HEK293T (cell line): ENCODE data around the gene LMTK2.

Source experiments
- CTCF ChIA-PET: fragments of 350-600 bp; formaldehyde crosslinking; extraction: SDS; loops from one replicate; lab custom pipeline; 2021; ENCODE audit warnings: antibody characterized with exemption, inconsistent platforms; lab: Yijun Ruan, JAX
- POLR2A ChIA-PET: fragments of 350-600 bp; formaldehyde crosslinking; extraction: SDS; loops from one replicate; lab custom pipeline; 2020; ENCODE audit warnings: antibody characterized with exemption, inconsistent platforms; lab: Yijun Ruan, JAX
- DNase-seq: peaks from one replicate; pipeline ENCODE4 v3.0.0; 2012; ENCODE audit warnings: mixed read lengths; ENCODE audit errors: extremely low spot score
- ARNT ChIP-seq: fragments of 450-650 bp; IDR thresholded peaks from 2 replicates; pipeline ENCODE4 v1.6.1; 2017; ENCODE audit warnings: mild to moderate bottlenecking
- BHLHE40 ChIP-seq: fragments of 450-650 bp; IDR thresholded peaks from 2 replicates; pipeline ENCODE4 v1.6.1; 2016; ENCODE audit warnings: mild to moderate bottlenecking, moderate library complexity, borderline replicate concordance
- CTBP1 ChIP-seq: fragments of 450-650 bp; IDR thresholded peaks from 2 replicates; pipeline ENCODE4 v1.6.1; 2016; ENCODE audit warnings: borderline replicate concordance
- ELF4 ChIP-seq: fragments of 450-650 bp; IDR thresholded peaks from 2 replicates; pipeline ENCODE4 v1.6.1; 2017; ENCODE audit warnings: antibody characterized with exemption
- FOXA1 ChIP-seq: fragments of 450-650 bp; IDR thresholded peaks from 2 replicates; pipeline ENCODE4 v1.6.1; 2016; ENCODE audit warnings: mild to moderate bottlenecking
- FOXK2 ChIP-seq: fragments of 450-650 bp; IDR thresholded peaks from 2 replicates; pipeline ENCODE4 v1.6.1; 2016; ENCODE audit warnings: mild to moderate bottlenecking
- FOXM1 ChIP-seq: fragments of 450-650 bp; IDR thresholded peaks from 2 replicates; pipeline ENCODE4 v1.6.1; 2017; ENCODE audit warnings: mild to moderate bottlenecking, borderline replicate concordance
- HDGF ChIP-seq: fragments of 450-650 bp; IDR thresholded peaks from 2 replicates; pipeline ENCODE4 v1.6.1; 2017; ENCODE audit warnings: antibody characterized with exemption, borderline replicate concordance
- L3MBTL2 ChIP-seq: fragments of 450-650 bp; conservative IDR thresholded peaks from 2 replicates; pipeline ENCODE4 v1.6.1; 2016; ENCODE audit warnings: mild to moderate bottlenecking
- LEF1 ChIP-seq: fragments of 450-650 bp; IDR thresholded peaks from 2 replicates; pipeline ENCODE4 v1.6.1; 2017; ENCODE audit warnings: mild to moderate bottlenecking, borderline replicate concordance
- NFRKB ChIP-seq: fragments of 450-650 bp; IDR thresholded peaks from 2 replicates; pipeline ENCODE4 v1.6.1; 2016; ENCODE audit warnings: mild to moderate bottlenecking, moderate library complexity
- SP1 ChIP-seq: fragments of 450-650 bp; IDR thresholded peaks from 2 replicates; pipeline ENCODE4 v1.6.1; 2017
- SUZ12 ChIP-seq: fragments of 450-650 bp; IDR thresholded peaks from 2 replicates; pipeline ENCODE4 v1.6.1; 2016; ENCODE audit warnings: mild to moderate bottlenecking
- TARDBP ChIP-seq: fragments of 450-650 bp; IDR thresholded peaks from 2 replicates; pipeline ENCODE4 v1.6.1; 2016
- ZNF384 ChIP-seq: fragments of 450-650 bp; IDR thresholded peaks from 2 replicates; pipeline ENCODE4 v1.6.1; 2016
- TF ChIP-seq, protein P1 (sequence below): fragments of 450-650 bp; IDR thresholded peaks from 2 replicates; pipeline ENCODE4 v1.6.1; 2016

The LMTK2 gene

DNA sequence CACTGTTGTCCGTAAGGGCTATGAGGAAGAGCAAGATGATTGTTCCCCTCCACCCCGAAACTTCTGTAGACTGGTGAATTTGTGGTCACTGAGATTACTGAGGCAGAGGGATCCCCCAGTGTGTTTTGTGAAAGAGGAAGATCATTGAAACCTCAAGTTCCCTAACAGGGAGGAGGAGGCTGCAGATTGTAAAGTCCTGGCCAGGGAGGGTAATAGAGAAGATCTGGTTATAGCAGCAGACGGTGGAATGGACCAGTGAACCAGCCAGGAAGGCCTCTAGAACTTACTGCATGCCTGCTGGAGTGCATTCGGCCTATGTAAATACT is 31.1 kb downstream of the LMTK2 start:
- DNase-seq = no peak
- ChIA-PET CTCF (no interaction called here), POLR2A (no interaction called here)
- TF ChIP-seq ARNT (no peak), CTBP1 (no peak), BHLHE40 (no peak), LEF1 (no peak)

DNA sequence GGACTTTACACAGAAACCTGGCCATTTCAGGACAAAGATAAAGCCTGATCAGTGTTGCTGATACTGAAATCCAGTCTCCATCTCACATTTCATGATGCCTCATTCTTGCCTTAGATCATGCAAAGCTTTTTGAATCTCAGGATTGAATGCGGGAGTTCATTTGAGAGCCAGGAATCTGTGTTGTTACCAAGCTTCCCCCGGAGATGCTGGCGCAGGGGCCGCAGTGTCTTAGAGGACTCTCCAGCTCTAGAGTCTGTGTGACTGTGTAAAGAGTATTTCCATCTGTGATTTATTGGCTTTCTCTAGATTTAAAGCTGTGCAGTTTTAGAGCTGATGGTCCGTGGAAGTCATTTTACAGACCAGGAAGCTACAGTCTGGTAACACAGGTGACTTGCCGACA is 32.0 kb downstream of the LMTK2 start:
- TF ChIP-seq SP1 = no peak
- no peak for TF ChIP-seq SUZ12
- TF ChIP-seq HDGF = no peak
- no peak for TF ChIP-seq ELF4
- TF ChIP-seq FOXA1 = no peak
- no peak for TF ChIP-seq ARNT
- no peak for TF ChIP-seq LEF1
- no peak for TF ChIP-seq FOXM1
- TF ChIP-seq FOXK2 = no peak
- POLR2A ChIA-PET = no interaction called here
- DNase-seq = no peak
- CTCF ChIA-PET = no interaction called here

DNA sequence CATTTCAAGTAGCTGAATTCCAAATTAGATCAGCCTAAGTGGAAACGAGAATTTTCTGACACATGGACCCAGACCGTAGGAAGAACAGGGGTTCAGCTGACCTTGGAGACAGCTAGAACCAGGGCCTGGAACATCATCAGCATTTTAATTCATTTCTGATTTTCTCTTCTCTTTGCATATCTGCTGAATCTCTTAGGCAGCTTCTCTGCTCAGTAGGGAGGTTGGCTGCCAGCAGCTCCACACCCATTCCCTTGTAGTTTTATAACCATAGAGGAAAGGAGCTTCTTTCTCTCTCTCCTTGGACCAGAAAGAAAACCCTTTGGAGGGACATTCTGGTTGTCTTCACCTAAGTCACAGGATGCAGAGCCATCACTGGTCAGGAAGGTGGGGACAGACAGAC is 36.0 kb downstream of the LMTK2 start:
- TF ChIP-seq SP1 (no peak), TARDBP (no peak), L3MBTL2 (no peak), FOXK2 (no peak), ARNT (no peak), ZNF384 (no peak), BHLHE40 (no peak), LEF1 (no peak), CTBP1 (no peak), SUZ12 (no peak), ELF4 (no peak), FOXA1 (no peak), HDGF (no peak), NFRKB (no peak), FOXM1 (no peak)
- TF ChIP-seq, protein P1, sequence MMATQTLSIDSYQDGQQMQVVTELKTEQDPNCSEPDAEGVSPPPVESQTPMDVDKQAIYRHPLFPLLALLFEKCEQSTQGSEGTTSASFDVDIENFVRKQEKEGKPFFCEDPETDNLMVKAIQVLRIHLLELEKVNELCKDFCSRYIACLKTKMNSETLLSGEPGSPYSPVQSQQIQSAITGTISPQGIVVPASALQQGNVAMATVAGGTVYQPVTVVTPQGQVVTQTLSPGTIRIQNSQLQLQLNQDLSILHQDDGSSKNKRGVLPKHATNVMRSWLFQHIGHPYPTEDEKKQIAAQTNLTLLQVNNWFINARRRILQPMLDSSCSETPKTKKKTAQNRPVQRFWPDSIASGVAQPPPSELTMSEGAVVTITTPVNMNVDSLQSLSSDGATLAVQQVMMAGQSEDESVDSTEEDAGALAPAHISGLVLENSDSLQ = no peak
- CTCF ChIA-PET = no interaction called here
- POLR2A ChIA-PET = no interaction called here
- no peak for DNase-seq

DNA sequence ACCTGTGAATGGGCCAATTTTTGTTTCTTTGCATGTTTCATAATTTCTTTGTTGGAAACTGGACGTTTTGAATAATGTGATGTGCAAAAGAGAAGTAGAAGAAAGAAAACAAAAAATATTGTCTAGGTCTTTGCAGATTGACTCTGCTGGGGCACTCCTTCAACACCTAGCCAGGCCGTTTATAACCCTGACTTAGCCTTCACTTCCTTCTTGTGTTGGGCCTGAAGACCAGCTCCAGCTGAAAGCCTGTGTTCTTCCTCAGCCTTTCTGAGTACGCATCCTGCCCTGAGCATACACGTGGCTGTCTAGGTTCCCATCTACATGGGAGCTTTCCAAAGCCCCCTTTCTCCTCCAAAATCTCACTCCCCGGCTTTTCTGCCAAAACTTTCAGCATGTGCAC is 41.9 kb downstream of the LMTK2 start:
- CTCF ChIA-PET = no interaction called here
- no peak for TF ChIP-seq HDGF
- TF ChIP-seq CTBP1 = no peak
- TF ChIP-seq ELF4 = no peak
- no peak for TF ChIP-seq LEF1
- TF ChIP-seq TARDBP = no peak
- TF ChIP-seq SUZ12 = no peak
- no peak for TF ChIP-seq SP1
- TF ChIP-seq L3MBTL2 = no peak
- TF ChIP-seq FOXM1 = no peak
- no peak for TF ChIP-seq NFRKB
- no peak for TF ChIP-seq BHLHE40
- TF ChIP-seq ARNT = no peak
- TF ChIP-seq FOXA1 = no peak
- TF ChIP-seq ZNF384 = no peak

DNA sequence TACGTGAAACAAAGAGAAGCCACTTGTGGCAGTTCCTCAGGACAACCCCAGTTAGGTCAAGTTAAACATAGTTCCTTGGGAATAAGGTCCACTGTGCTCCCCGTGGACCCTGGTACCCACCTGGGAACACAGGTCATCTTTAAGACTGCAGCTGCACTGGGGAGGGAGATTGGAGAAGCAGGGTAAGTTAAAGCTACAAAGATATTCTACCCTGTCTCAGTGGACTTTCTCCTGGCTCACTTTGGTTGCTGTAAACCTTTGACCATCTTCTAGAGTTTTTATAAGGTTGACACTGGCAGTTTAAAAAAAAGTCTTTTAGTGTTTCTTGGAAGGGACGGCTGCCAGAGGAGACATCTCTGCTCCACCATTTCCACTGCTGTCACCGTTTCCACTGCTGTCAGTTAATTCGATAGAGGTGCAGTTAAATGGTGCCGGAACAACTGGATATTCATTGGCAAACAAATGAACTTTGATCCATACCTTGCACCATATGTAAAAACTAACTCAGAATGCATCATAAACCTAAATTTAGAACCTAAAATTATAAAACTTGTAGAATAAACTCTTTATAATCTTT is 42.5 kb downstream of the LMTK2 start:
- ChIA-PET POLR2A (no interaction called here), CTCF (no interaction called here)
- DNase-seq = no peak
- TF ChIP-seq HDGF (no peak), L3MBTL2 (no peak), CTBP1 (no peak), FOXA1 (no peak), FOXM1 (no peak), TARDBP (no peak), ELF4 (no peak), ZNF384 (no peak), FOXK2 (no peak), NFRKB (no peak), SUZ12 (no peak), ARNT (no peak)
- TF ChIP-seq, protein P1 = no peak

More for the DNA sequence above, 41.9 kb downstream of the LMTK2 start:
- POLR2A ChIA-PET = no interaction called here
- DNase-seq = no peak

DNA sequence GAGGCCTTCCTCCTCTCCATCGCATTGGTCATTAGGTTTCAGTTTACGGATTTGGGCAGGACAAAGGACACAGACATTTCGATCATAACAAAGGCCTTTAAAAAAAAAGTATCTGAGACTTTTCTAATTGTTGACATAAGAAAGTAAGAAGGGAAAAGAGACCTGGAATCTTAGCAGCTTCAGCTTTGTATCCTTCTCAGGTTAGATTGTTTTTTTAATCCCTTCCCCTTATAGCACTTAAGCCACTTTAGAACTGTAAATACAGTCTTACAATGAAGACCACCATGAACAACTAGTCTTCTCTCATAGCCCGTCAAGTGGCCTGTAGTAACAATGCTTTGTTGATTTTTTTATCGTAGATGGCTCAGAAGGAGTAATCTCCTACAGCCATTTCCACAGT is 45.2 kb downstream of the LMTK2 start:
- no peak for DNase-seq
- TF ChIP-seq SUZ12 (no peak), LEF1 (no peak), BHLHE40 (no peak), FOXM1 (no peak), ARNT (no peak)
- ChIA-PET CTCF (no interaction called here), POLR2A (no interaction called here)

DNA sequence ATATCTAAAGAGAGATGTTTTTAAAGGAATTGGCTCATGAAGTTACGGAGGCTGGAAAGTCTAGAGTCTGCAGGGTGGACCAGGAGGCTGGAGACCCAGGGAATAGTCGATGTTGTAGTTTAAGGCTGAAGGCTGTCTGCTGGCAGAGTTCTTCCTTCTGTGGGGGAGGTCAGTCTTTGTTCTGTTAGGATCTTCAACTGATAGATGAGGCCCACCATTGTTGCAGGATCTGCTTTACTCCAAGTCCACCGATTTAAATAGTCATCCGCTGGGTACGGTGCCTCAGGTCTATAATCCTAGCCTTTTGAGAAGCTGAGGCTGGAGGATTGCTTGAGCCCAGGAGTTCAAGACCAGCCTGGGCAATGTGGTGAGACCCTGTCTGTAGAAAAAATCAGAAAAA is 50.0 kb downstream of the LMTK2 start:
- ChIA-PET CTCF (interaction anchor here (0.5 kb wide), 1 partner anchor 685 kb away, joined by 3 read pairs; no protein-coding TSS in a partner anchor), POLR2A (no interaction called here)
- no peak for TF ChIP-seq HDGF
- no peak for TF ChIP-seq ARNT
- TF ChIP-seq SUZ12 = no peak
- no peak for TF ChIP-seq ZNF384
- no peak for TF ChIP-seq NFRKB
- TF ChIP-seq CTBP1 = no peak
- TF ChIP-seq LEF1 = no peak
- no peak for TF ChIP-seq SP1
- TF ChIP-seq FOXA1 = no peak
- TF ChIP-seq L3MBTL2 = no peak
- no peak for TF ChIP-seq BHLHE40
- no peak for TF ChIP-seq FOXK2
- TF ChIP-seq FOXM1 = no peak
- no peak for TF ChIP-seq TARDBP
- TF ChIP-seq, protein P1 = no peak
- TF ChIP-seq ELF4 = no peak
- DNase-seq = no peak
